ENCODE measurements around the gene HOXA9. TPM values are rescaled to one million over a fixed set of nuclear protein-coding genes. Genes with fewer than 3 reads are reported as not detected.

The HOXA9 gene
- total and polyA plus RNA-seq, 2 of the 4 experiments (the other 2 are of a cell fraction) = 0.18 to 0.32 TPM

DNA sequence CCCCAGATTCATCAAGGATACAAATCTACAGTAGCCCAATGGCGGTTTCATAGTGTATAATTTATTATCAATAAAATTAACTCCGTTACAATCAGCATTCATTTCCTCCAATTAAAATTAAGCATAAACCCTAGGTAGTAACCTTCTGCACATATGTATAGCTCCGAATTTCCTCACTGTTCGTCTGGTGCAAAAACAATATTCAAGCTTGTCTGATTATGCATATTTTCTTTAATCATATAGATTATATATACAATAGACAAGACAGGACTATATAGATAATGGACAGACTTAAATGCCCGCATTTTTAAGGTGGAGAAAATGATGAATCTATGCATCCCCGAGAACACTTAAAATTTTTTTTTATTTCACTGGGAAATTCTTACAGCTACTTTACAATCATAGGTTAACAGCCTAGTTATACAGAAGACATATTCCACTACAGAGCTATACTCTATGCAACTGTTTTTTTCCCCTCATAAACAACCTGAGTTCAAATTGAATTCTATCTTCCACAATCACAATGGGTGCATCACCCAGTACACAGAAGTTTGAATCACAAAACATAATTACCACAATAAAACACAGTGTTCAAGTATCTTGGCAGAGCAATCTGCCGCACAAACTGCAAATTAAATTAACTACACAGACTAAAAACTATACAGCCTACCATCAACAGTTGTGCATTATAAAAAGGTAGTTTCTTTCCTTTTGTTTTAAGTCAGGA, 2.6 kb downstream of the HOXA9 start:
- ATAC-seq (ENCODE audit: low read depth) = no peak
- no peaks in the 10 kb centered on the region for H3K36me3 ChIP-seq (ENCODE audit: control insufficient read depth, insufficient read depth, low read length)
- no peaks in the 10 kb centered on the region for H3K79me1 ChIP-seq (ENCODE audit: low read depth in 1 of 2, low read length in 2 of 2)
- H3K14ac ChIP-seq (replicated peaks; ENCODE audit: low read depth, low read length) = no peak overlapping the region
- H3K9ac ChIP-seq (ENCODE audit: low read depth, low read length) = no peak overlapping the region
- BruUV-seq (replicated peaks) = no TSS peak
- H3K18ac ChIP-seq (ENCODE audit: low read depth, low read length) = no peak overlapping the region
- H4K8ac ChIP-seq (ENCODE audit: low read depth in 2 of 2, low read length in 2 of 2) = no peak overlapping the region
- H2BK5ac ChIP-seq (ENCODE audit: low read depth, low read length, poor library complexity, severe bottlenecking) = no peak overlapping the region
- H3K9me3 ChIP-seq (ENCODE audit: control insufficient read depth, insufficient read depth, low read length) = peaks cover 11% of the 10 kb centered on the region; the same call in 1 of the 2 replicates
- intact Hi-C loops (cut with micrococcal nuclease) = loop anchor here (5.0 to 10.0 kb wide), 2 partner anchors 960 to 1908 kb away; partner anchors contain the start of genes CBX3 and HNRNPA2B1
- no CpG with 5 or more reads among the region's 7 CpGs for WGBS, 2 experiments (ENCODE audit: extremely low coverage in 2 of 2, insufficient read length in 1 of 2)
- DNase-seq = no peak
- no peak overlapping the region for H2AK9ac ChIP-seq (replicated peaks; ENCODE audit: low read depth, low read length, poor library complexity)
- H3K56ac ChIP-seq (ENCODE audit: extremely low read depth, insufficient read depth, low read length) = no peak overlapping the region
- H3K4me2 ChIP-seq (ENCODE audit: low read depth, low read length) = no peak overlapping the region
- H3K27me3 ChIP-seq (ENCODE audit: control insufficient read depth, insufficient read depth, low read length) = peaks cover 48% of the 10 kb centered on the region
- in situ Hi-C loops (cut with MboI; ENCODE audit: low sequenced_read_pairs) = no loop called here
- POLR2A ChIA-PET (ENCODE audit: unreplicated experiment) = no interaction called here
- no peaks in the 10 kb centered on the region; the same call in 1 of the 2 replicates for H3K4me1 ChIP-seq (ENCODE audit: control insufficient read depth, insufficient read depth, low read length)
- no peak overlapping the region for H2BK20ac ChIP-seq (ENCODE audit: low read depth, low read length)
- H4K91ac ChIP-seq (ENCODE audit: insufficient read depth, low read depth, low read length) = no peak overlapping the region
- no peak overlapping the region for H3K23ac ChIP-seq (ENCODE audit: low read depth, low read length)
- H2AFZ ChIP-seq (replicated peaks; ENCODE audit: low read length, poor library complexity) = no peak overlapping the region
- H4K5ac ChIP-seq (ENCODE audit: low read depth, low read length) = no peak overlapping the region
- no peak overlapping the region for H3K4me3 ChIP-seq (ENCODE audit: insufficient read depth, low read depth, low read length)
- no peak overlapping the region for H2AK5ac ChIP-seq (ENCODE audit: low read depth, low read length)
- CTCF ChIA-PET = interaction anchor here (0.6 to 1.5 kb wide), 2 partner anchors 42 to 793 kb away, joined by 6 read pairs; no protein-coding TSS in a partner anchor
- dilution Hi-C loops (cut with HindIII; ENCODE audit: low sequenced_read_pairs, unreplicated experiment) = no loop called here
- H2BK120ac ChIP-seq (ENCODE audit: low read depth, low read length) = no peak overlapping the region
- H3K9me1 ChIP-seq (ENCODE audit: insufficient read depth, low read length) = no peaks in the 10 kb centered on the region
- H3K27ac ChIP-seq (ENCODE audit: insufficient read depth, low read length) = no peak overlapping the region
- no peak overlapping the region for H2BK15ac ChIP-seq (ENCODE audit: low read depth, low read length)
- no peak overlapping the region for H3K4ac ChIP-seq (ENCODE audit: low read depth, low read length)
- H4K20me1 ChIP-seq (ENCODE audit: insufficient read depth, low read length) = no peaks in the 10 kb centered on the region
- TF ChIP-seq MXI1 (IDR thresholded peaks at IDR 0.05; ENCODE audit: borderline replicate concordance, low read depth, low read length) = no peak
- TF ChIP-seq SMC3 (IDR thresholded peaks at IDR 0.05; ENCODE audit: low read depth, low read length) = no peak
- TF ChIP-seq MAZ (IDR thresholded peaks at IDR 0.05; ENCODE audit: borderline replicate concordance, low read depth, low read length) = no peak
- no peak for TF ChIP-seq USF2 (IDR thresholded peaks at IDR 0.05; ENCODE audit: low read depth, low read length)
- TF ChIP-seq CHD1 (IDR thresholded peaks at IDR 0.05; ENCODE audit: low read depth, low read length) = no peak
- no peak for TF ChIP-seq CEBPB (IDR thresholded peaks at IDR 0.05; ENCODE audit: low read depth, low read length)
- TF ChIP-seq RCOR1 (IDR thresholded peaks at IDR 0.05; ENCODE audit: insufficient replicate concordance, low read length) = no peak
- TF ChIP-seq FOS (IDR thresholded peaks at IDR 0.05; ENCODE audit: low read depth, low read length) = no peak

All from IMR-90 (cell line).